PC-3 (cell line): ENCODE data around the gene VPS9D1. TPM values are rescaled to one million over a fixed set of nuclear protein-coding genes. Genes with fewer than 3 reads are reported as not detected.

Experiments used
- ATAC-seq: fragments of 200-7000 bp; cut with Tn5 transposase; 2 replicates; pipeline ENCODE4 v1.9.1; 2020; ENCODE audit warnings: mild to moderate bottlenecking, moderate library complexity
- BruUV-seq: library from RNA; stranded (reverse); fragments of 400-500 nt; replicated peaks from 2 replicates; lab custom pipeline; 2021; lab: Mats Ljungman, UMichigan
- CTCF ChIA-PET: fragments of 300-600 bp; sonication (Branson Sonifier 250); formaldehyde crosslinking; loops from one replicate; lab custom pipeline; 2022; ENCODE audit warnings: antibody characterized with exemption; lab: Charles Lee
- POLR2A ChIA-PET: fragments of 300-600 bp; sonication (Branson Sonifier 250); formaldehyde crosslinking; loops from one replicate; lab custom pipeline; 2022; ENCODE audit warnings: antibody characterized with exemption; ENCODE audit not compliant: unreplicated experiment; lab: Charles Lee
- DNase-seq: peaks from one replicate; pipeline ENCODE4 v3.0.0-alpha.2; 2015
- H2AFZ ChIP-seq: fragments of 300-600 bp; sonication (generic); 2 replicates; pipeline ENCODE4 v1.6.0; 2016; ENCODE audit warnings: antibody characterized with exemption, low read length
- H3F3A ChIP-seq: fragments of 300-600 bp; sonication (generic); one replicate; pipeline ENCODE4 v1.6.0; 2017; ENCODE audit warnings: antibody characterized with exemption, low read length, control low read depth, mild to moderate bottlenecking; ENCODE audit not compliant: unreplicated experiment
- H3K27ac ChIP-seq: fragments of 300-600 bp; sonication (generic); 2 replicates; pipeline ENCODE4 v1.5.1; 2016; ENCODE audit warnings: mild to moderate bottlenecking, low read length
- H3K27me3 ChIP-seq: fragments of 300-600 bp; sonication (generic); 2 replicates; pipeline ENCODE4 v1.6.1; 2016; ENCODE audit warnings: low read length, mixed read lengths
- H3K36me3 ChIP-seq: fragments of 300-600 bp; sonication (generic); 2 replicates; pipeline ENCODE4 v1.6.1; 2016; ENCODE audit warnings: low read depth, mixed run types, low read length, mixed read lengths
- H3K4me1 ChIP-seq: fragments of 300-600 bp; sonication (generic); 2 replicates; pipeline ENCODE4 v1.5.1; 2016; ENCODE audit warnings: low read length; ENCODE audit not compliant: insufficient read depth
- H3K4me2 ChIP-seq: fragments of 300-600 bp; sonication (generic); 2 replicates; pipeline ENCODE4 v1.6.0; 2016; ENCODE audit warnings: low read length
- H3K4me3 ChIP-seq: fragments of 300-600 bp; sonication (generic); 2 replicates; pipeline ENCODE4 v1.5.1; 2016; ENCODE audit warnings: mild to moderate bottlenecking, low read length, mixed read lengths
- H3K79me2 ChIP-seq: fragments of 300-600 bp; sonication (generic); 2 replicates; pipeline ENCODE4 v1.6.1; 2017; ENCODE audit warnings: low read length, mixed read lengths
- H3K9ac ChIP-seq: fragments of 300-600 bp; sonication (generic); 2 replicates; pipeline ENCODE4 v1.6.0; 2016; ENCODE audit warnings: mild to moderate bottlenecking, low read length
- H3K9me2 ChIP-seq: fragments of 300-600 bp; sonication (generic); replicated peaks from 2 replicates; pipeline ENCODE4 v1.6.1; 2016; ENCODE audit warnings: mixed run types, low read length, mixed read lengths
- H3K9me3 ChIP-seq: fragments of 300-600 bp; sonication (generic); 2 replicates; pipeline ENCODE4 v1.6.1; 2016; ENCODE audit warnings: low read length, mixed read lengths
- H4K20me1 ChIP-seq: fragments of 300-600 bp; sonication (generic); 2 replicates; pipeline ENCODE4 v1.6.1; 2016; ENCODE audit warnings: low read length, mixed read lengths
- CTCF ChIP-seq: fragments of 300-600 bp; sonication (generic); conservative IDR thresholded peaks from 2 replicates; pipeline ENCODE4 v1.5.1; 2017; ENCODE audit warnings: antibody characterized with exemption, low read depth, mild to moderate bottlenecking, low read length
- EZH2 ChIP-seq: fragments of 300-600 bp; sonication (generic); IDR thresholded peaks from one replicate; pipeline ENCODE4 v1.6.1; 2017; ENCODE audit warnings: antibody characterized with exemption, mild to moderate bottlenecking, low read length; ENCODE audit not compliant: unreplicated experiment
- EZH2phosphoT487 ChIP-seq: fragments of 300-600 bp; sonication (generic); IDR thresholded peaks from 2 replicates; pipeline ENCODE4 v1.6.1; 2018; ENCODE audit warnings: mild to moderate bottlenecking, antibody characterized with exemption, low read length, borderline replicate concordance
- intact Hi-C: fragments of 100-400 bp; cut with micrococcal nuclease; formaldehyde crosslinking; loops from 2 replicates; pipeline ENCODE4 v1.9.0; 2023
- total RNA-seq: library from RNA; depleted of rRNA; stranded (reverse); fragments of >200 nt; gene quantifications from 2 replicates; pipeline ENCODE4 v1.2.3, GENCODE V29; 2014

Gene VPS9D1
- total RNA-seq, 1 experiment from 2014 or later, result 4.4 TPM

- Histone ChIP-seq H3K79me2 (no peaks in the 10 kb centered on the region), H3K4me3 (no peak overlapping the region), H2AFZ (no peak overlapping the region), H3K4me2 (no peak overlapping the region), H4K20me1 (no peaks in the 10 kb centered on the region), H3F3A (no peaks in the 10 kb centered on the region), H3K9ac (no peak overlapping the region), H3K9me3 (no peaks in the 10 kb centered on the region), H3K36me3 (peaks cover 19% of the 10 kb centered on the region; the same call in 1 of the 2 replicates), H3K27me3 (no peaks in the 10 kb centered on the region), H3K4me1 (no peaks in the 10 kb centered on the region), H3K27ac (no peak overlapping the region), H3K9me2 (no peaks in the 10 kb centered on the region)
- no TSS peak for BruUV-seq
- ATAC-seq (no peak), DNase-seq (no peak)
- intact Hi-C loops, result no loop called here
- POLR2A ChIA-PET, result no interaction called here
- no peak for TF ChIP-seq EZH2phosphoT487
- no peak for TF ChIP-seq EZH2
- no peak for TF ChIP-seq CTCF
- CTCF ChIA-PET, result no interaction called here
Measured at GRCh38 chr16:89765292-89765830, 44.7 kb upstream of the VPS9D1 start.

DNA sequence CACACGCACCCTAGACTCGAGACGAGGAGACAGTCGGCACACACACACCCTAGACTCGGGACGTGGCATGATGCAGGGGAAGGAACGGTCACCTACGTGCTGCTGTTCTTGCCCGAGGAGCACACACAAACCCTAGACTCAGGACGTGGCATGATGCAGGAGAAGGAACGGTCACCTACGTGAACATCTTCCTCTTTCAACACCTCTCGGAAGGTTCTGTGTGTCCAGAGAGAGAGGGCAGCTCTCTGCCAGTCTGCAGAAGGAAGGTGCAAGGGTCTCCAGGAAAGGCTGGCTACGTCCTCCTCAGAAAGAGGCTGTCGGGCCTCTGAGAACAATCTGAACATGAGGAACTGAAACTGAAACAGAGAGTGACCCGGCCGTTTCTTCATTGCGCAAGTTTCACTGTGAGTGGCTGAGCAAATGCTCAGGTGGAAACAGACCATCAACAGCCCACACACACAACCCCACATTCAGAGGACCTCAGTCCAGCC is 44.1 kb upstream of the VPS9D1 start:
- Histone ChIP-seq H3K9ac (no peak overlapping the region), H3K79me2 (no peaks in the 10 kb centered on the region), H3K27ac (no peak overlapping the region), H2AFZ (no peak overlapping the region), H3K27me3 (no peaks in the 10 kb centered on the region), H3K4me1 (no peaks in the 10 kb centered on the region), H3K9me3 (no peaks in the 10 kb centered on the region), H4K20me1 (no peaks in the 10 kb centered on the region), H3K4me3 (no peak overlapping the region), H3F3A (no peaks in the 10 kb centered on the region), H3K4me2 (no peak overlapping the region), H3K9me2 (no peaks in the 10 kb centered on the region), H3K36me3 (peaks cover 18% of the 10 kb centered on the region; the same call in 1 of the 2 replicates)
- ATAC-seq (no peak), DNase-seq (no peak)
- intact Hi-C loops, result no loop called here
- CTCF ChIA-PET, result no interaction called here
- no TSS peak for BruUV-seq
- POLR2A ChIA-PET, result no interaction called here
- TF ChIP-seq EZH2phosphoT487, result no peak
- TF ChIP-seq EZH2, result no peak
- no peak for TF ChIP-seq CTCF

DNA sequence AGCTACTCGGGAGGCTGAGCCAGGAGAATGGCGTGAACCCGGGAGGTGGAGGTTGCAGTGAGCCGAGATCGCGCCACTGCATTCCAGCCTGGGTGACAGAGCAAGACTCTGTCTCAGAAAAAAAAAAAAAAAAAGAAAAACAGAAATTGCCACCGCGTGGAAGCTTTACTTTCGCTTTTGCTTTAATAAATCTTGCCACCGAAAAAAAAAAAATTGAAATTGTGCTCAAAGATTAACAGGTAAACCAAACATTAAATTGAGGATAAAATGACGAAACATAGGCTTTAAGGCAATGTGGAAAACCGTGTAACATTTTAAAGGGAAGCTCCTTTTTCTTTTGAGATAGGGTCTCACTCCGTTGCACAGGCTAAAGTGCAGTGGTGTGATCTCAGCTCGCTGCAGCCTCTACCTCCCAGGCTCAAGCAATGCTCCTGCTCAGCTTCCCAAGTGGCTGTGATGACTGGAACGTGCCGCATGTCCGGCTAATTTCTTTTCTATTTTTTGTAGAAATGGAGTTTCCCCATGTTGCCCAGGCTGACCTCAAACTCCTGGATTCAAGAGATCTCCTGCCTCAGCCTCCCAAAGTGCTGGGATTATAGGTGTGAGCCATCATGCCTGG is 40.7 kb upstream of the VPS9D1 start:
- ATAC-seq (no peak), DNase-seq (no peak)
- Histone ChIP-seq H3K27me3 (no peaks in the 10 kb centered on the region), H3K27ac (no peak overlapping the region), H3K9me2 (no peaks in the 10 kb centered on the region), H3K9me3 (no peaks in the 10 kb centered on the region), H3K4me1 (no peaks in the 10 kb centered on the region), H3K36me3 (peaks cover 18% of the 10 kb centered on the region; the same call in 1 of the 2 replicates), H3K4me2 (no peak overlapping the region), H4K20me1 (no peaks in the 10 kb centered on the region), H3F3A (no peaks in the 10 kb centered on the region), H2AFZ (no peak overlapping the region), H3K9ac (no peak overlapping the region), H3K4me3 (no peak overlapping the region), H3K79me2 (no peaks in the 10 kb centered on the region)
- CTCF ChIA-PET, result no interaction called here
- POLR2A ChIA-PET, result no interaction called here
- BruUV-seq, result no TSS peak
- no peak for TF ChIP-seq EZH2
- TF ChIP-seq EZH2phosphoT487, result no peak
- TF ChIP-seq CTCF, result no peak
- intact Hi-C loops, result no loop called here
